GM12875 (cell line): ENCODE measurements around the gene OTUD6A.

Experiments used
- H3K4me3 ChIP-seq: one replicate; pipeline ENCODE4 v1.5.1; 2011; ENCODE audit warnings: low read depth, low read length, control low read depth
- TF ChIP-seq, protein P1 (sequence below): IDR thresholded peaks from 2 replicates; pipeline ENCODE4 v1.5.1; 2011; ENCODE audit warnings: low read depth, mild to moderate bottlenecking, control low read depth, inconsistent platforms, low read length, moderate library complexity, borderline replicate concordance; ENCODE audit not compliant: insufficient read depth

Gene OTUD6A

DNA sequence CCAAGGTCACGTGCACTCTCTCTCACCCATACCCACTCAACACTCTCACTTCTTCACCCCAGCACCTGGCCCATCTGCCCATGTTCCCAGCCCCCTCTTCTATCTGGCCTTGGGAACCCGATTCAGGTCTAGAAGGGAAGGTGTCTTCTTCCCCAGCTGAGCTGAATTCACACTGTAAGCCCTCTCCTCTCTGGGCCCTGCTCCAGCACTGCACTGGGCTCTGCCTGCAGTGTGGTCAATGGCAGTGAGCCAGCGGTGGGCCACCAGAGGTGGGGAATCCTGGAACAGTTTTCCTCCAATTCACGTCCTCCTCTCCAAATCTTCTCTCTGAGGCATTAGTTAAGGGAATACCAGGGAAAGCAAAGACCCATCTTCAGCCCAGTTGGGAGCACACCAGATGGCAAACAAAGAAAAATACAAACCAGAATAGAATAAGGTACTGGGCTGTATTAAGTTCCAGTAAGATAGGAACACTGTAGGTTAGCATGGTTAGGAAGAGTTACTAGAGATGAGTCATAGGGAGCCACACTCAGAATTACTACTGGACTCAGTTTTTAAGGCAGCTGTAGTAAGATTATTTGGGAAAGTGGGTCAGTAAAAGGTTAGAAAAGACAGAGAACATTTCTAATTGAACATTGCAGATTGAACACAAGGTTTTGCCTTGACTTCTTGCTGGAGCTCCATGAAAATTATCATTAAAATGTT, 17.6 kb upstream of the OTUD6A start:
- TF ChIP-seq, protein P1, sequence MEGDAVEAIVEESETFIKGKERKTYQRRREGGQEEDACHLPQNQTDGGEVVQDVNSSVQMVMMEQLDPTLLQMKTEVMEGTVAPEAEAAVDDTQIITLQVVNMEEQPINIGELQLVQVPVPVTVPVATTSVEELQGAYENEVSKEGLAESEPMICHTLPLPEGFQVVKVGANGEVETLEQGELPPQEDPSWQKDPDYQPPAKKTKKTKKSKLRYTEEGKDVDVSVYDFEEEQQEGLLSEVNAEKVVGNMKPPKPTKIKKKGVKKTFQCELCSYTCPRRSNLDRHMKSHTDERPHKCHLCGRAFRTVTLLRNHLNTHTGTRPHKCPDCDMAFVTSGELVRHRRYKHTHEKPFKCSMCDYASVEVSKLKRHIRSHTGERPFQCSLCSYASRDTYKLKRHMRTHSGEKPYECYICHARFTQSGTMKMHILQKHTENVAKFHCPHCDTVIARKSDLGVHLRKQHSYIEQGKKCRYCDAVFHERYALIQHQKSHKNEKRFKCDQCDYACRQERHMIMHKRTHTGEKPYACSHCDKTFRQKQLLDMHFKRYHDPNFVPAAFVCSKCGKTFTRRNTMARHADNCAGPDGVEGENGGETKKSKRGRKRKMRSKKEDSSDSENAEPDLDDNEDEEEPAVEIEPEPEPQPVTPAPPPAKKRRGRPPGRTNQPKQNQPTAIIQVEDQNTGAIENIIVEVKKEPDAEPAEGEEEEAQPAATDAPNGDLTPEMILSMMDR: no peak
- H3K4me3 ChIP-seq: no peak overlapping the region

DNA sequence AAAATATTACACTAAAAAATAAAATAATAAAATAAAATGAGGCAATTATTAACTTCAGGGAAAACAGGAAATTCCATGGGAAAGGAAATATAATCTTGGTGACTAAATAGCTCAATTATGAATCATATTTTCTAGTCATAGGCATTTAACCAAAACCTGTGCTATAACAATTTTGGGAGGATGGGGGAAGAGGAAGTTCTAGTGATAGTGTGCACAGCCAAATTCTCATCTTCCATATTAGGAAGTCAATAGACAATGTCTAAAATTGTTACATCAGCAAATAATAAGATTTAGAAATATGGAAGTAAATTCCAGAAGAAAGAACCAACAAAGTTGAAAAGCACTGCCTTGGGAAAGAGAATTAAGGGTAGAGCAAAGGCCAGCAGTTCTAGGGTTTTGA, 15.3 kb upstream of the OTUD6A start:
- no peak overlapping the region for H3K4me3 ChIP-seq
- TF ChIP-seq, protein P1: no peak

DNA sequence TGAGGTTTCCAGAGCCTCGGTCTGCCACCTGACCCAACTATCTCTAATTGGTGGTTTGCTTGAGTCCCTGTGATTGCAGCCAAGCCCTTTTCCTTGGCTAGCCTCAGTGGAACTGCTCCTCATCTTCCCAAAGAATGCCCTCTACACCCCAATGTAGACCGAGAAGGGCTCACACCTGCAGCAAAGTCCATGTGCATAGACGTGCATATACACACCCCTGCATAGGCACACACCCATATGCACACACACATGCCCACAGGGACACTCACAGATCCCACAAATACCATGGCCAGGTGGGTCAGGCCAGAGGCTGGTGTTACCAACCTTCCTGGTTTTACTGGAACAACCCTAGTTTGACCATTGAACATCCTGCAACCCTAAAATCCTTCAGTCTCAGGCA, 12.9 kb upstream of the OTUD6A start:
- TF ChIP-seq, protein P1: no peak
- H3K4me3 ChIP-seq: no peak overlapping the region

DNA sequence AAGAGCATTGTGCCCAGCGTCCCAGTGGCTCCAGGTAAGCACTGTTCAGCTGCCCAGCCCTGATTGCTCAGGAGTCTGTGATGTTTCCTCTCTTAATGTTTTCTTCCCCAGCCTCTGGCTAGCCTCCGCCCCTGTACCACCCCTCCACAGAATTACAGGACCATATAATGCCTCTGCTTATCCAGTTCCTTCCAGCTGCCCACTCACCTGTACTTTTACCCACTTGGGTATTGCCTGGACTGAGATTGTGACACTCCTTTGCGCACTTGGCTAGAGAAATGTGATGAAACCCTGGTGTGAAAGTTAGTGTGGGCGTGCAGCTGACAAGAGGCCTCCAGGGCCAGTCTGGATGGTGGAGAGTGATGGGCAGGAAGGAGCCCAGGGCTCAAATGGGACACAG, 12.3 kb upstream of the OTUD6A start, which contains the start of gene AWAT2:
Gene AWAT2, minus strand, starts transcription at position 14 of the 400 bp plus-strand sequence. Its CDS starts 6 bp downstream, at position 8.
- TF ChIP-seq, protein P1: no peak
- H3K4me3 ChIP-seq: no peak within 1 kb of the TSS

DNA sequence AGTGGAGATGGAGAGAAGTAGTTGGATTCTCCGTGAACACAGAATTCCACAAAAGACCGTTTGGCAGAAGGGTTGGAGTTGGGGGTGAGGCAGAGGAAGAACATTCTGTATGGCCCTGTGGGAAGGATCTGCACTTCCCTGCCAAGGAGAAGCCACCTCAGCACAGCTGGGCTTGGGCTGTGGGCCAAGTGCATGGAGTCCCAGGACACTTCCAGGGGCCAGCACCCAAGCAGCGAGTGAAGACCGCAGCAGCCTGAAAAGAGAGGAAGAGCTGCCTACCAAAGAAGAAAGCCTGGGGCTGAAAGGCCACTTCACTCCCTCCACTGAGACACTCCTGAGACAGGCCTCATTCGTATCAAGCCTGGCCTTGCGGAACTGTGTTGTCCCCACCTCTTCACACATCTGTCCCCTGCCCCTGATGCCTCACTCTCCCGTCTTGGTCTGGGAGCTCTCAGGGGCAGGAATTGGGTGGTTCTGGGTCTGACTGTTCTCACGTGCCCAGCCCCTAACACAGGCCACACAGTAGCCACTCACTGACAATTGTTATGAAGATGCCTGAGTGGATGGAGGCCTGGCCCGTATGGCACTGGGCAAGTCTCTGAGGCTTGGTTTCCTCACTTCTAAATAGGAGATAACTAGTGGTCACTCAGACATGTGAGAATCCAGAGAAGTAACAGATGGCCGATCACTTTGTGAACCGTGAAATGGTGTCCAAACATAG, 9.2 kb upstream of the OTUD6A start:
- no peak overlapping the region for H3K4me3 ChIP-seq
- TF ChIP-seq, protein P1: no peak

DNA sequence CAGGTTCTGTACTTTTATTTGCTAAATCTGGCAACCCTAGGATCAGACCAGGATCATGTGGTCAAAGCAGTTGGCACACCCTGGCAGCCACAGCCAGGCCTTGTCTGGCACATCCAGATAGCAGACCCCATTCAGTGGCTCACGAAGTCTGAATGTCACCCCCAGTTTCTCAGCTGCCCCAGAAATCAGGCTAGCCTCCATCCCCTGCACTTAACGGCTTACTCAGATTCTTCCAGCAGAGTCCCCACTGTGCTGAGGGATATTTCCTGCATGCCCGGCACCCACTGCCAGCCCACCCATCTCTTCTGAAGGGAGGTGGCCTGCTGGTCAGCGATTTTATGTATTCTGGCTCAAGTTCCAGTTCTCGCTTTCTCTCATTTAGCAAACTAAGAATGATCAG, 7.9 kb upstream of the OTUD6A start:
- TF ChIP-seq, protein P1: no peak
- H3K4me3 ChIP-seq: no peak overlapping the region
